ENCODE results near the gene ZNF23.
A peak's percentile ranks its signal among the peaks of the same experiment; 100 is the strongest.
"Not testable (repeated sequence)": the region's sequence is repeated elsewhere in the genome, so short reads cannot be mapped to it uniquely, and the experiment has no call there.

Gene ZNF23

GRCh38 chr16:71461686-71462648, at the start of gene ZNF23:
TSS of gene ZNF23 (minus strand) at chr16:71462247. CDS start at chr16:71456796, 5,451 bp downstream.
- DNase-seq (ENCODE audit: low spot score) = peak; percentile 81

- no peak for DNase-seq (ENCODE audit: low spot score)
Observed at GRCh38 chr16:71507061-71507460, 45.0 kb upstream of the ZNF23 start.

DNA sequence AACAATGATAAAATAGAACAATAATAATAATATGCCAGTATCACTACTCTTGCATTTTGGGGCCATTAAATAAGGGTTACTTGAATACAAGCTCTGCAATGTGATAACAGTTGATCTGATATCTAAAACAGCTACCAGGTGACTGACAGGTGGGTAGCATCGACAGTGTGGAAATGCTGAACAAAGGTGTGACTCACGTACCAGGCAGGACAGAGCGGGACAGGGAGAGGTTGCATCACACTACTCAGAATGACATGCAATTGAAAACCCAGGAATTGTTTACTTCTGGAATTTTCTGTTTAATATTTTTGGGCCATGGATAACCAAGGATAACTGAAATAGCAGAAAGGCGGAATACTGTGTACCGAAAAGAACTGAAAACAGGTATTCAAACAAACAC, 42.9 kb upstream of the ZNF23 start:
- DNase-seq (ENCODE audit: low spot score) = no peak

- not testable (repeated sequence) for DNase-seq (ENCODE audit: low spot score)
Observed at GRCh38 chr16:71504051-71504450, 42.0 kb upstream of the ZNF23 start.

DNA sequence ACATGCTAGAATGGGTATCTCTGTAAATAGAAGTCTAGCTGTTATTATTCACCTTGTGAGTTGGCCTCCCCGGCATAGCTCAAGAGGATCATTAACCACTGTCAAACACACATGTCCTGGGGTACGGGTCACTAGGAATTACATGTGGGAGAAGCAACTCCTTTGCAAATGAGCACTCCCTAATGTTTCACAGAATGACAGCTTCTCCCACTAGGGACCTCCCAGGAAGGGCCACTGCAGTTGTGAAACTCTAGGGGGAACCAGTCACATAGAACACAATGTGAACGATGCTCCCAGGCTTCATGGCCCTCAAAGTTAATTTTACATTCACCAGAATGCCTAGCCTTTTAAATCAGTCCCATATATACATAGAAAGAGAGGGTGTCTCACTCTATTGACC, 39.5 kb upstream of the ZNF23 start:
- DNase-seq (ENCODE audit: low spot score) = no peak

DNA sequence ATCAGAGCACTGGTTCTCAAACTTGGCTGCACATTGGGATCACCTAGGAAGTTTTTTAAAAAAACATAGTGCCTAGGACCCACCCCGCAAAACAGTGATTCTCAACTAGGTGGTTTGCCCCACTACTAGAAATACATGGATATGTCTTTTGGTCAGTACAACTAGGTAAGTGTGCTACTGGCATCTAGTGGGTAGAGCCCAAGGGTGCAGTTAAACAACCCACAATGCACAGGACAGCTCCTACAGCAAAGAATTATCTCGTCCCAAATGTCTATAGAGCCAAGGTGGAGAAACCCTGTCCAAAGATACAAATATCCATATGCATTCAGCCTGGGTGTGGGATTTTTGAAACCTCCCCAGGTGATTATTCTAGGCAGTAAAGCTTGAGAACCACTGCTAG, 38.9 kb upstream of the ZNF23 start:
- DNase-seq (ENCODE audit: low spot score) = no peak

DNA sequence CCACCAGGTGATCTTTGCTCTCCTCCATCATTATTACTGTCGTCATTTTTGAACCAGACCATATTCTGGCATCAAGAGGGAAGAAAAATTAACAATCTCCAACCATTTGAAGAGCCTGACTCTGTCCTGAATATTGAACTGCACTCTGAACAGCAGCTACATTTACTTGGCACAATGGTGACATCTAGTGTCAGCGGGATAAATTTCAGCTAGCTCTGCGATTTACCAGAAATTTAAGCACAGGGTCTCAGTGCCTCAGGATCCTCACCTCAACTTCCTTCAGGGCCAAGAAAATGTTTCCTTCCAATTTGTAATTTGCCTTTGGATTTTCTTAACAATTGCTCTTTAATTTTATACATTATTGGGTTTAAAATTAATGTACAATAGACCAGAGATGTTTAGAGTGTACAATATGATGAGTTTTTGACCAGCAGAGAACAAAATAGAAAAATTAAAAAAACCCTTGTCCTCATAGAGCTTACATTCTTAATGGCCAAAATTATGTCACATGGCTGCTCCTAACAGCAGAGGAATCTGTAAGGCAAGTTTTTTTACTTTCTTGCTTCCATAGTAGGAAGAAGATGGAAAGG, 37.8 kb upstream of the ZNF23 start:
- DNase-seq (ENCODE audit: low spot score) = peak; percentile 66

DNA sequence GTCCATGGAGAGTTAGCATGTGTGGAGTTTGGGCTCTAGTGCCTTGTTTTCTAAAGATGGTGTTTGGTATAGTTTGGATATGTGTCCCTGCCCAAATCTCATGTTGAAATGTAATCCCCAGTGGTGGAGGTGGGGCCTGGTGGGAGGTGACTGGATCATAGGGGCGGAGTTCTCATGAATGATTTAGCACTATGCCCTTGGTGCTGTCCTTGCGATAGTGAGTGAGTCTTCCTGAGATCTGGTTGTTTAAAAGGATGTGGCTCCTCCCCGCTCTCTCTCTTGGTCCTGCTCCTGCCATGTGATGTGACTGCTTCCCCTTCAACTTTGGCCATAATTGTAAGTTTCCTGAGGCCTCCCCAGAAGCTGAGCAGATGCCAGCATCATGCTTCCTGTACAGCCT, 36.0 kb upstream of the ZNF23 start:
- no peak for DNase-seq (ENCODE audit: low spot score)

DNA sequence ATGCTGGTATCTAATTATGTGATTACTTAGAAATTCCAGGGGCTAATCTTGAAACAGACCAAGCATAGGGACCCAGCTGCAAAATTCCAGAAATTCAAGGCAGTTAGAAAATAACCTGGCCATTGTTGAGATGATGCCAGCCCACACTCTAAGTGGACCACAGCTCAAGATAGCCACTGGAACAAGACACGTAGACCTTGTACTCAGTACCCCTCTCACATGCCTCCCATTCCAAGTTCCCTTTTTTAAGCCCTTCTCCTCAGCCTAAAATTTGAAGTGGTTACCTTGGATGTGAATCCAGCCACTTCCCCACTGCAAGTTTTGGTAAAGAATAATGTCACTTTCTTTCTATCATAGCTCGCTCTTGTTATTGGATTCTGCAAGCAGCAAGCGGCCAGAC, 31.2 kb upstream of the ZNF23 start:
- DNase-seq (ENCODE audit: low spot score) = no peak

DNA sequence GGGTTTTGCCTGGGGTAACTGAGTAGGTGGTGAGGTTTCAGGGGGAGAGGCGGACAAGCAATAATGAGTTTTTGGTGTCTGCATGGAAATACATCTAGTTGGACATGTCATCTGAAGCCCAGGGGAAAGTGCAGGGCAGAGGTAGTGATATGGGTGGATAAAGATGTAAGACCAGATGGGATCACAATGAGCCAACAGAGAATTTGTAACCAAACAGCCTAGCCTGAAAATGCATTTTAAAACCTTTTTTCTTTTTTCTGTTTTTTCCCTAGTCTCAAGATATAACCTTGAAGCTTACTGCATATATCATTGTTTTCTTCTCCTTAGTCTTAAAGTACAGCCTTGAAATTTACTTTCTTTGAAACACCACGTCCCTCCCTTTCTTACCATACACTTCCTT, 30.7 kb upstream of the ZNF23 start:
- DNase-seq (ENCODE audit: low spot score) = no peak

GRCh38 chr16:71491054-71491453, 29.0 kb upstream of the ZNF23 start:
- no peak for DNase-seq (ENCODE audit: low spot score)

GRCh38 chr16:71490361-71490760, 28.3 kb upstream of the ZNF23 start:
- no peak for DNase-seq (ENCODE audit: low spot score)

- DNase-seq (ENCODE audit: low spot score) = no peak
Observed at GRCh38 chr16:71489122-71489521, 27.1 kb upstream of the ZNF23 start, which contains the start of gene ZNF19. TSS of gene ZNF19 (minus strand) at chr16:71489324. CDS start at chr16:71482114, 7,210 bp downstream.

GRCh38 chr16:71484006-71484893, 22.2 kb upstream of the ZNF23 start:
- peak; percentile 88 for DNase-seq (ENCODE audit: low spot score)

DNA sequence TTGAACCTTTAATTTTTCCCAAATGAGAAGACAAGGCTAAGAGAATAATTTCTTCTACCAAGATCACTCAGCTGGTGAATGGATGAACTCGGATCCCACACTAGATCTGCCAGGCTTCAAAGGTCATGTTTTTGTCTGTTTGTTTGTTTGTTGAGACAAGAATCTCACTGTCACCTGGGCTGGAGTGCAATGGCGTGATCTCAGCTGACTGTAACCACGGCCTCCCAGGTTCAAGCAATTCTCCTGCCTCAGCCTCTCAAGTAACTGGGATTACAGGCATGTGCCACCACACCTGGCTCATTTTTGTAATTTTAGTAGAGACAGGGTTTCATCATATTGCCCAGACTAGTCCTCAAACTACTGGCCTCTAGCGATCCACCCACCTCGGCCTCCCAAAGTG, 20.5 kb upstream of the ZNF23 start:
- DNase-seq (ENCODE audit: low spot score) = no peak

DNA sequence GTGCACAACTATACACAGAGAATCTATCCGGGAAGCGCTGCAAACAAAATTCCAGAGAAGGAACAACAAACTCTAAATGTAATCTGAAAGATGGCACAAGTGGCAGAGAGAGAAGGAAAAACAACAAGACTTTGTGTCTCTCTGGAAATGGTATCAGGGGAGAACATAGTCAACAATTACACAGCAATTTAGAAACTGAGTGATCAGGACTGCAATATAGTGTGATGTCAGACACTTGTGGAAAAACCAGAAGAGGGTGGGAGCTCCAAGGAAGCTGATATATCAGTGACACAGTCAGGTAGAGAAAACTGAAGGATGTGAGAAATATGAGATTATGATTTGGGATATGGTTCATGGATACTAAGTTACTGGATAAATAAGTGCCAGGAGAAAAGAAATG, 18.9 kb upstream of the ZNF23 start:
- DNase-seq (ENCODE audit: low spot score) = no peak

GRCh38 chr16:71479420-71479819, 17.4 kb upstream of the ZNF23 start:
- no peak for DNase-seq (ENCODE audit: low spot score)

DNA sequence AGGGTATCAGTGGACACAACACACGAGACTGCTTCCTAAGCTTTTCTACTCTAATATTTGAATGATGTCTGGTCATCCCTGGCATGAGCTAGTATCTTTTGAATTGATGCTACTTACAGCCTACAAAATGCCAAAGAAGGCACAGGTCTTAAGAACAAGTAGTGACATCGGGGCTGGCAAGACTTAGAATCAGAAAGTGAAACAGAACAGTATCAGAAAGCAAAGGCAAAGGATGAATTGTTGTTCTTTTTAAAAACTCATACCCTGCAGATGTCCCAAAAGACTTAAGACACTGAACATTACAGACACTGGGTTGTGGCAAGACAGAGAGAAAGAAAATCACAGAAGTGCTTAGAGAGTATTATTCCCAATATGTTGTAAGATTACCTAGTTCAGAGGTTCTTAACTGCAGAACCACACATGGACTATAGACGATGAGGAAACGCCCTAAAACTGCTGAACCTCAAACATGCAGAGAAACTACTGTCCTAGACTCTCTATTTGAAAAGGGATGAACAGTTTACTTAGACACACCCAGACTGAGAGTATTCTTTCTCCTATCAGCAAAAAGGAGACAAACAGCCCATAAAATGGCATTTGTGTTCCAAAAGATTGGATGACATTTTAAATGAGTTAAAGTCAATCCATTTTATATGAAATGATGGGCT, 14.5 kb upstream of the ZNF23 start:
- DNase-seq (ENCODE audit: low spot score) = no peak

DNA sequence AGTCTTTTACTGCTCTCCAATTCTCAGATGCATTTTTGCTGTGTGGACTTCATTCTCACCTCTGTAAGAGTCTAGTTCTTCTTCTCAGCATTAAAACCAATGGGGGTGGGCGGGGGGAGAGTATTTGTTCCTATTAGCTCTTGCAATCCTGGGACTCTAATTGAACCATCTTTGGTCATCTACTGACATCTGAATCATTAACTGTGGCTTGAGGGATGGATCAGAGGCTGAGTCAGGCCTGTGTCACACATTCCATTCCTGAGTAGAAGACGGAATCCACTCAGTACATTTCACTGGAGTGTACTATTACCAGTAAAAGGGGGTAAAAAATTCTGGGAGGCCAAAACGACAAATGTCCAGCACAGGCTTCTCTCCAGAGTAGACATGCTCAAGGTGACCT, 12.8 kb upstream of the ZNF23 start:
- peak; percentile 24 for DNase-seq (ENCODE audit: low spot score)

GRCh38 chr16:71473891-71474290, 11.8 kb upstream of the ZNF23 start:
- no peak for DNase-seq (ENCODE audit: low spot score)

DNA sequence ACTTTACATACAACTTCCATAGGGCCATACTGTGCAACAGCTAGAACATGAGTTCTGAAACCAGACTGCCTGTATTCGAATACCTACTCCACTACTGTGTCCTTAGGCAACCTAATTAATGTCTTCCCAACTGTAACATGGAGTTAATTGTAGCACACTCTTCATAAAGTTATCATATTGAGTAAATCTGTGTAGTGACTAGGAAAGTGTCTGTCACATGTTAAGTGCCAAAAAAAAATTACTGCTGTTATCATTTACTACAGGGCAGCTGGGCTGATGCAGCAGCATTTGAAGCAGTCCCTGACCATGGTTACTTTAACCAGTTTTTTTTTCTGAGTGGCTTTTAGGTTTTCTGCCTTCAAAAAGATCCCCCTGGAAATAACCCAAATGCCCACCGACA, 10.9 kb upstream of the ZNF23 start:
- no peak for DNase-seq (ENCODE audit: low spot score)

- no peak for DNase-seq (ENCODE audit: low spot score)
Observed at GRCh38 chr16:71472051-71472450, 10.0 kb upstream of the ZNF23 start.
